Activated T-cell treated with anti-CD3 and anti-CD28 coated beads for 48 hours (primary cell): Measurements from ENCODE around the gene ELFN2.
"Not testable (repeated sequence)": the region's sequence is repeated elsewhere in the genome, so short reads cannot be mapped to it uniquely, and the experiment has no call there.

Source experiments
- DNase-seq: peaks from one replicate; pipeline ENCODE4 v3.0.0-alpha.2; 2020; ENCODE audit warnings: low read depth

The ELFN2 gene

GRCh38 chr22:37333724-37334460, 93.4 kb downstream of the ELFN2 start:
- no peak for DNase-seq

GRCh38 chr22:37331856-37332536, 95.3 kb downstream of the ELFN2 start:
- DNase-seq: no peak

GRCh38 chr22:37331034-37331428, 96.2 kb downstream of the ELFN2 start:
- no peak for DNase-seq

GRCh38 chr22:37330200-37331033, 96.9 kb downstream of the ELFN2 start:
- peak; percentile 45 for DNase-seq

- DNase-seq: no peak
These were observed 97.8 kb downstream of the ELFN2 start for GRCh38 chr22:37329238-37330140.

- DNase-seq: not testable (repeated sequence)
These were observed 98.6 kb downstream of the ELFN2 start for GRCh38 chr22:37328538-37329237.

GRCh38 chr22:37328017-37328416, 99.3 kb downstream of the ELFN2 start:
- DNase-seq: no peak

- no peak for DNase-seq
These were observed 100.6 kb downstream of the ELFN2 start for GRCh38 chr22:37326726-37327125.

GRCh38 chr22:37325039-37325395, 102.3 kb downstream of the ELFN2 start:
- DNase-seq: no peak

GRCh38 chr22:37324340-37325038, 102.8 kb downstream of the ELFN2 start:
- no peak for DNase-seq

- no peak for DNase-seq
These were observed 106.3 kb downstream of the ELFN2 start for GRCh38 chr22:37320726-37321677.

GRCh38 chr22:37319469-37319868, 107.8 kb downstream of the ELFN2 start:
- no peak for DNase-seq

- DNase-seq: no peak
These were observed 108.7 kb downstream of the ELFN2 start for GRCh38 chr22:37318364-37319109.
